GM21529 (cell line): ENCODE results near the gene OR5P2.
"Not testable (repeated sequence)": the region's sequence is repeated elsewhere in the genome, so short reads cannot be mapped to it uniquely, and the experiment has no call there.

Source experiments
- ATAC-seq: cut with Tn5 transposase; IDR thresholded peaks from one replicate; pipeline ENCODE4 v1.9.1; 2021; ENCODE audit not compliant: unreplicated experiment

The OR5P2 gene, protein sequence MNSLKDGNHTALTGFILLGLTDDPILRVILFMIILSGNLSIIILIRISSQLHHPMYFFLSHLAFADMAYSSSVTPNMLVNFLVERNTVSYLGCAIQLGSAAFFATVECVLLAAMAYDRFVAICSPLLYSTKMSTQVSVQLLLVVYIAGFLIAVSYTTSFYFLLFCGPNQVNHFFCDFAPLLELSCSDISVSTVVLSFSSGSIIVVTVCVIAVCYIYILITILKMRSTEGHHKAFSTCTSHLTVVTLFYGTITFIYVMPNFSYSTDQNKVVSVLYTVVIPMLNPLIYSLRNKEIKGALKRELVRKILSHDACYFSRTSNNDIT

DNA sequence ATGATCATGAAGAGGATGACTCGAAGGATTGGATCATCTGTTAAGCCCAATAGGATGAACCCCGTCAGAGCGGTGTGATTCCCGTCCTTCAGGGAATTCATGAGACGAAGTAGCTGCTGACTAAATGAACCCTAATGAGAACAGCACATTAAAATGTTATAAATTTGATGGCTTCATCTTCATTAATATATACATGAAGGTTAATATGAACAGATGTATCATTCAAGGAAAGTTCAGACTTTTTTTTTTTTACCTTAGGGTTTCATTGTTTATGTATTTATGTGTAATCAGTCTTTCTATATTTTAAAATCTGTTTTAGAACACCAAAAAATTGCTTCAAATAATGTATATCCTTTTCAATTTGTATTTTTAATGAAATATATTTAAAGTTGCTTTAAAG, at the start of gene OR5P2:
OR5P2 (minus strand) TSS at position 101 of the 400 bp plus-strand sequence; CDS start at position 101, 0 bp downstream.
- no peak for ATAC-seq

DNA sequence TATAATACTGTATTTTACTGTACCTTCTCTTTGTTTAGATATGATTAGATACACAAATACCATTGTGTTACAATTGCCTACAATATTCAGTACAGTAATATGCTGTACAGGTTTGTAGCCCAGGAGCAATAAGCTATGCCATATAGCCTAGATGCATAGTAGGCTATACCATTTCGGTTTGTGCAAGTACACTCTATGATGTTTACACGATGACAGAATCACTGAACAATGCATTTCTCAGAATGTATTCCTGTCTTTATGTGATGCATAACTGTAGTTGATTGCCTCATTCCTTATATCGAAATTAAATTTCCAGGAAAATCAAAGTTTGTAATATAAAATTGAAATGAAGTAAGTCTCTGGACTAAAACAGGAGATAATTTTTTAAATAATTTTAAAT, 49.3 kb upstream of the OR5P2 start:
- ATAC-seq = no peak

DNA sequence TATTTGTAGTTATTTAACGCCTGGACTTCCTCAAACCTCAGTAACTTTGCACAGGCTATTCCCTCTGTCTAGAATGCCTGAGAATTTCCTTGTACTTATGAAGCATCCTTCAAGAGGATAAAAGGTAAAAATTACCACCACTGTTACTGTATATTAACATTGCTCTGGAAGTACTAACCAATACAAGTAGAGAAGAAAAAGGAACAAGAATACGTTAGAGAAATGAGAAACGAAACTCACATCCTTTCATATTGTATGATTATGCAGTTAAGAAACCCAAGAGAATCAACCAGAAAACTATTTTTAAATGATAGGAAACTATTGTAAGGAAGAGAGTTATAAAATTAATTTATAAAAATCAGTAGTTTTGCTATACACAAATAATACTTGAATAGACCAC, 48.2 kb upstream of the OR5P2 start:
- ATAC-seq = no peak

DNA sequence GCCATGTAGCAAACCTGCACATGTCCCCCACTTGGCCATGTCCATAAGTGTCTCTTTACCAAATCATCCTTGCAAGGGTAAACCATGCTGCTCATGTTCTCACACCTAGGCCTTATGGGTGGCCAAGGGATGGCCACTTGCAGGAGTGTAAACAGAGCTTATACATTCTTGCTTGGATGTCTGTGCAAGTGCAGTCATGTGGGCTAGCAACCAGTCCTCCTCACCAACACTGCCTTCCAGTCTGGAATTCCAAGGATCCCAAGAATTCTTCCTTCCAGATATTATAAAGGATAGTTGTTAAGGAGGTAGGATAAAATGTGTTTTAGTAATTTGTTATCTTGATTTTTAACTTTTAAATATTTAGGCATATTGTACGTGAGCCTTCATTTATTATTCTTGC, 47.8 kb upstream of the OR5P2 start:
- no peak for ATAC-seq

DNA sequence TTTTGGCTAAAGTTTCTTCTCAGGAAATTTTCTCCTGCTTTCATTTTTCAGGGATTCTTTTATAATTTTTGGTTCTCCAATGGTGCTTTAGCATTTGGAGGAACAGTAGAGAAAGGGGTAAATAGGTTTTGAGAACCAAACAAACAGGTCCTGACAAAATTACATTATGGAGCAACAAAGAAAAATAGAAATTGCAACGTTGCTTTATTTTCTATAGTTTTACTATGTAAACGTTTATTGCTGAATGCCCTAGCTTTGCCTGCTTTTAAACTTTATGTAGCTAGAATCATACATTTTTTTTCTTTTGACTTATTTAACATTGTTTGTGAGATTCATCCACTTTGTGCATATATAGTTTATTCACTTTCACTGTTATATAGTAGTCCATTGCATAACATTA, 43.8 kb upstream of the OR5P2 start:
- ATAC-seq = no peak

DNA sequence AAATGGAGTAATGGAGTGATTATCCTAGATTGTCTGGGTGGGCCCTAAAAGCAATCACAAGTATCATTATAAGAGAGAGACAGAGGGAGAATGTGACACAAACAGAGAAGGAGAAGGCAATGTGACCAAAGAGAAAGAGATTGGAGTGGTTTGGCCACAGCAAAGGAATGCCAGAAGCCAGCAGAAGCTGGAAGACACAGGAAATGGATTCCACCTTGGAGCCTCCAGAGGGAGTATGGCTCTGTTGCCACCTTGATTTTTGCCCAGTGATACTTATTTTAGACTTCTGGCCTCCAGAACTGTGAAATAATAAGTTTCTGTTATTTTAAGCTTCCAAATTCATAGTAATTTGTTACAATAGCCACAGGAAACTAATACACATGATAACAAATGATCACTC, 36.8 kb upstream of the OR5P2 start:
- no peak for ATAC-seq

DNA sequence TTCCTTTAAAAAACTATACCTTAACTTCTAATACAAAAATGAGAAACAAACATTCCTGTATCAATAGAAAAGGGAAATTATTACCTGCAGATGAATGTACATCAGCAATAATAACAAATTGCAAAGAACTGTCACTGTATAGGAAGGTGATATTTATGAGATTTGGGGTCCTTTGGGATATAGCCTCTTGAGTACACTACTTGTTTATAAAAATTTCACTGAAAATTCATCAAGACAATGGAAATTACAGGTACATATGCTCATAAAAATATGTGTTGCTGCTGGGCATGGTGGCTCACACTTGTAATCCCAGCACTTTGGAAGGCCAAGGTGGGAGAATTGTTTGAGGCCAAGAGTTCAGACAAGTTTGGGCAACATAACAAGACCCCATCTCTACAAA, 34.0 kb upstream of the OR5P2 start, which contains the start of gene OR5P3:
OR5P3 (minus strand) TSS at position 101 of the 400 bp plus-strand sequence.
- ATAC-seq = no peak

DNA sequence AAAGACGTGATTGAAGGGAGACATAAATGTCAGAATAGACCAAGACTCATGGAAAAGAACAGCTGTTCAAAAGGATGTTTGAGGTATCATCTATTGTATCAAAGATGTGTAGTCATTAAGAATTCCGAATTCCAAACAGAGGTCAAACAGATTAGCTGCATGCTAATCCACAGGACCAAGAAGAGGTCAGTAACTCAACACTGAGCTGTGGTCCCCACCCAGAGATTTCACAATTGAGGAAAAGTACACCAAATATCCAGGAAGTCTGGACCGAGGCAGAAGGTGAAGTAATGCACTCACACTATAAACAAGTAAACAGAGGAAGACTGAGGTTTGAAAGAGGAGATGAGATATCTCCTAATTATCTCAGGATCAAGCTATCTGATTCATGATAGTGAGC, 29.6 kb upstream of the OR5P2 start:
- no peak for ATAC-seq

DNA sequence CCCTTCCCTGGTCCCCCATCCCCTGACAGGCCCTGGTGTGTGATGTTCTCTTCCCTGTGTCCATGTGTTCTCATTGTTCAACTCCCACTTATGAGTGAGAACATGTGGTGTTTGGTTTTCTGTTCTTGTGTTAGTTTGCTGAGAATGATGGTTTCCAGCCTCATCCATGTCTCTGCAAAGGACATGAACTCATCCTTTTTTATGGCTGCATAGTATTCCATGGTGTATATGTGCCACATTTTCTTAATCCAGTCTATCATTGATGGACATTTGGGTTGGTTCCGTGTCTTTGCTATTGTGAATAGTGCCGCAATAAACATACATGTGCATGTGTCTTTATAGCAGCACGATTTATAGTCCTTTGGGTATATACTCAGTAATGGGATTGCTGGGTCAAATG, 23.7 kb upstream of the OR5P2 start:
- not testable (repeated sequence) for ATAC-seq

DNA sequence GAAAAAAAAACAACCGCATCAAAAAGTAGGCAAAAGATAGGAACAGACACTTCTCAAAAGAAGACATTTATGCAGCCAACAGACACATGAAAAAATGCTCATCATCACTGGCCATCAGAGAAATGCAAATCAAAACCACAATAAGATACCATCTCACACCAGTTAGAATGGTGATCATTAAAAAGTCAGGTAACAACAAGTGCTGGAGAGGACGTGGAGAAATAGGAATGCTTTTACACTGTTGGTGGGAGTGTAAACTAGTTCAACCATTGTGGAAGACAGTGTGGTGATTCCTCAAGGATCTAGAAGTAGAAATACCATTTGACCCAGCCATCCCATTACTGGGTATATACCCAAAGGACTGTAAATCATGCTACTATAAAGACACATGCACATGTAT, 18.2 kb upstream of the OR5P2 start:
- not testable (repeated sequence) for ATAC-seq

DNA sequence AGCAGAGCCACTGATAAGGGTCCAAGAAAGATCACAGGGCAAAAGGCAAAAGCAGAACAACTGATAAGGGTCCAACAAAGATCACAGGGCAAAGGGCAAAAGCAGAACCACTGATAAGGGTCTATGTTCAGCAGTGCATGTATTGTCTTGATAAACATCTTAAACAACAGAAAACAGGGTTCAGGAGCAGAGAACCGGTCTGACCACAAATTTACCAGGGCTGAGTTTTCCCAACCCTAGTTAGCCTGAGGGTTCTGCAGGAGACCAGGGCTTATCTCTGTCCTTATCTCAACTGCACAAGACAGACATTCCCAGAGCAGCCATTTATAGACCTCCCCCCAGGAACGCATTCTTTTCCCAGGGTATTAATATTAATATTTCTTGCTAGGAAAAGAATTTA, 13.6 kb upstream of the OR5P2 start:
- not testable (repeated sequence) for ATAC-seq

DNA sequence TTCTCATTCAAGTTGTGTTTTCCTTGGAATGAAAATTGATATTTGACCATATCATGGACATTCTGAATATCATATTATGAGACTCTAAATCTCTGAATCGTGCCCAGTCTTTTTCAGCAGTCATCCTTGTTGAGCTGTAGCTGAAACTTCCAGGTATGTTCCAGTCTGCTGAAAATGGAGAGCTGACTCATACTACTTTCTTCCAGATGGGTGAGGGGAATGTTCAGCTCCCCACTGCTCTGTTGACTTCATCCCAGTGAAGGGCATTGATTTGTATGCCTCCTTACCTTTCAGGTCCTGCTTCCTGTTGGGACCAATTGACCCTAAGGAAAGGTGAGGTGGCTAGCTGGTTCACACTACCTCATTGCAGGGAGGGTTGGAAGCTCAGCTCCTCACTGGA, 3.5 kb downstream of the OR5P2 start:
- no peak for ATAC-seq

DNA sequence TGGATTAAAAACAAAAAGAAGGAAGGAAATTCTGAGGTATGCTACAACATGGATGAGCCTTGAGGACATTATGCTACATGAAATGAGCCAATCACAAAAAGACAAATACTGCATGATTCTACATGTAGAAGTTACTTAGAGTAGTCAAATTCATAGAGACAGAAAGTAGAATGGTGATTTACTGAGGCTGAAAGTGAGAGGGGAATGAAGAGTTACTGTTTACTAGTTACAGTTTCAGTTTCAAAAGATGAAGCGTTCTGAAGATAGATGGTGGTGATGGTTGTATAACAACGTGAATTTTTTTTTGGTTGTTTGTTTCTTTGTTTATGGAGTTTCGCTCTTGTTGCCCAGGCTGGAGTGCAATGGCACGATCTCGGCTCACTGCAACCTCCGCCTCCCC, 9.5 kb downstream of the OR5P2 start:
- ATAC-seq = peak; percentile 99

DNA sequence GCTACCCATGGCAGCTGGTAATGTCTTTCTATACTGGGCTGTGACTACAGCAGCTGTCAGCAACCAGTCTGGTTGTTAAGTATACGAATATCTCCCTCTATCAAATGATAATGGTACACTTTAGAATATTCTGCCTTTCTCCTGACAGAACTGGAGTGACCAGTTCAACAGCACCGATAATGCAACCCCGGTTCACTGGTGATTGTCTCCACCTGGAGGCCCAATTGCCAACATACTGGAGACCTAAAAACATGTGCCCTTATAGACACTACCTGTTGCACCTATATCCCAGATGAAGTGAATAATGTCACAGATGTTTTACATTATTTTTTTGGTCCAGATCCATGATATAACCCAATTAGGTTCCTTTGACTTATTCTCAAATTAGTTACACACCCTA, 21.1 kb downstream of the OR5P2 start:
- ATAC-seq = no peak

DNA sequence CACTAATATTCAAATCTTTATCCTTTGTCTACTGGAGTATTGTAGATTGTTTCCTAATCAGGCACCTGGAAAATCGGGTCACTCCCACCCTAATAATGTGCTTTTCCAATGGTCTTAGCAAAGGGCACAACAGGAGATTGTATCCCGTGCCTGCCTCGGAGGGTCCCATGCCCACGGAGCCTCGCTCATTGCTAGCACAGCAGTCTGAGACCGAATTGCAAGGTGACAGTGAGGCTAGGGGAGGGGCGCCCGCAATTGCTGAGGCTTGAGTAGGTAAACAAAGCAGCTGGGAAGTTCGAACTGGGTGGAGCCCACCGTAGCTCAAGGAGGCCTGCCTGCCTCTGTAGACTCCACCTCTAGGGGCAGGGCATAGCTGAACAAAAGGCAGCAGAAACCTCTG, 32.4 kb downstream of the OR5P2 start:
- ATAC-seq = not testable (repeated sequence)

DNA sequence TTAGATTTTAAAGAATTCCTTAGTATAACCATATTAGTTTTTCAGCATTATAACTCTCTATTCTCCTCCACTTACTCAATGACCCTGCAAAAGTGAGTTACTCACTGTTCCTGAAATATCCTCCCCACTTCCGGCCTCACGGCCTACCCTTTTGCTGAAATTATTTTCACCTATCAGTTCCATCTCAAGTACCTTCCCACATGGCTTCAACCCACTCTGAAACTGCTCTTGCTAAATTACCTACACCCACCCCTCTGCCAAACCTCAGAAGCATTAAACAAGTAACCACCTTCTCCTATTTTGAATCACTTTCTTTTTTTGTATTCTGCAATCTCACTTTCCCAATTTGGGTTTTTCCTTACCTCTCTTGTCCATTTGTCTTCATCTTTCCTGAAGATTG, 37.7 kb downstream of the OR5P2 start:
- peak; percentile 74 for ATAC-seq

DNA sequence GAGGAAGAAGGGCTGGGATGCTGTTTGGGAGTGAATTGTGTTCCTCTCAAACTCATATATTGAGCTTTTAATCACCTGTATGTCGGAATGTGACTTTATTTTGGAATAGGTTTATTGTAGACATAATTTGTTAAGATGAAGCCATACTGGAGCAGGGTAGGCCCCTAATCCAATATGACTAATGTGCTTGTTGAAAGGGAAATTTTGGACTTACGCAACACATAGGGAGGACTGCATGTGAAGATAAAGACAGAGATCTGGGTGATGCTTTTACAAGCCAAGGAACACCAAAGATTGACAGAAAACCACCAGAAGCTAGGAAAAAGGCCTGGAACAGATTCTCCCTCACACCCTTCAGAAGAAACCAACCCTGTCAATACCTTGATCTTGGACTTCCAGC, 47.3 kb downstream of the OR5P2 start:
- ATAC-seq = no peak
